Skin of body (tissue), 2 donors: Measurements from ENCODE around the gene PACS1. TPM values are rescaled to one million over a fixed set of nuclear protein-coding genes. Genes with fewer than 3 reads are reported as not detected.
"Not testable (repeated sequence)": the region's sequence is repeated elsewhere in the genome, so short reads cannot be mapped to it uniquely, and the experiment has no call there.

Source experiments
- DNase-seq: peaks from one replicate; lab custom pipeline; 2025; lab: John Stamatoyannopoulos, UW
- total RNA-seq: library from RNA; depleted of rRNA; stranded (reverse); fragments of >200 nt; gene quantifications from one replicate; pipeline ENCODE4 v1.2.3, GENCODE V29; 2014

PACS1 gene
- total RNA-seq, 1 donor from 2014 or later, result 31.0 TPM

- no peak for DNase-seq
These were observed 5.2 kb downstream of the PACS1 start for GRCh38 chr11:66075273-66075672.

GRCh38 chr11:66076561-66076960 lies 6.5 kb downstream of the PACS1 start:
- no peak for DNase-seq

DNA sequence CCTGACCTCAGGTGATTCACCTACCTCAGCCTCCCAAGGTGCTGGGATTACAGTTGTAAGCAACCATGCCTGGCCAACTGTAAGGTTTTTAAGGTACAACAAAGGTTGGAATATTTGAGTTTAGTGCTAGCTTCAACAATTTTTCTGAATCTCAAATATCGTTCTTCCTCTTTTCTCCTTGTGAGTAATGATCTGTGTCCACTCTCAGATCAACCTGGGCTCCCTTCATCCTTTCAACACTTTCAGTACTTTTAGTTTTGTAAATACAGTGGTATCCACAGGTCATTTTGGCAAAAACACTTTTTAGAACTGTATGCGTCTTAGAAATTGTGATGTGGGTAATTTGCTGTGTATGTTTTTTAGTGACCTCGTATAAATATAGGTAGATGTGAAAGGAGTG lies 7.9 kb downstream of the PACS1 start:
- DNase-seq, result no peak

- not testable (repeated sequence) for DNase-seq
These were observed 8.9 kb downstream of the PACS1 start for GRCh38 chr11:66078949-66079348.

GRCh38 chr11:66080055-66080817 lies 10.2 kb downstream of the PACS1 start:
- no peak for DNase-seq

DNA sequence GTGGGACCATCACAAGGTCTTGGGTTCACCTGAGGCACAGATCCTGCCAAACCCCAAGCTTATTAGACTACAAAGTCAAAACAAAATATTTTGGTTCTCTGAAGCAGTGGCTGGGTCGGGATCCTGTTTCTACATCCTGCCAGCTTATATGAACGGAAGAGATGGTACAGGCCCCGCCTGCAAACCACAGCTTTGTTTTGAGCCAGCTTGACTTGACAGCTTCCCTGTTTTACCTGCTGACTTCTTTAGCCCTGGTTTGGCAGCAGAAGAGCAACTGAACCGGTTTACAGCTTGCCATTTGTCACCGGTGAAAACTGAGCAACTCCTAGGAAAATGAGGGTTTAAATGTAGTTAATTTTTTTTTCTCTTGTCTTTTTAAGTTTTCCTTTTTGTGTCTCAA lies 11.4 kb downstream of the PACS1 start:
- peak; percentile 8 for DNase-seq

GRCh38 chr11:66082946-66083698 lies 13.1 kb downstream of the PACS1 start:
- DNase-seq, result no peak

- DNase-seq, result no peak
These were observed 13.7 kb downstream of the PACS1 start for GRCh38 chr11:66083767-66084166.

- DNase-seq, result no peak
These were observed 14.9 kb downstream of the PACS1 start for GRCh38 chr11:66084821-66085475.

GRCh38 chr11:66087148-66087908 lies 17.3 kb downstream of the PACS1 start:
- no peak for DNase-seq

DNA sequence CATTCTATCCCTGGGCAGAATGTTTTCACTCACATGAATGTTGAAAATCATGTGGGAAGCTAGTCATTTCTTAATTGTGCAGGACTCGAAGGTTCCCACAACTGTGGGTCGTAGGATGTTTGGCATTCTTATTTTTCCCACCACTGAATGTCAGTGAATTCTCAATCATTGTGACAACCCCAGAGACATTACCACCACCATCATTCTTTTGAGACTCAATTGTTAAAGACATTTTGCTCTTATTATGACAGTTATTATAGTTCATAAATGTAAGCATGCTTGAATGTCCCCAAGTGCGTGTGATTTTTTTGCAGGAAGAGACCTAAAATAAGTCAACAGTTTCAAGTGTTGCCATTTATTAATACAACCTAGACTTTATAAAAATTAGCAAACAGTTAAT lies 19.0 kb downstream of the PACS1 start:
- DNase-seq, result no peak

- no peak for DNase-seq
These were observed 20.2 kb downstream of the PACS1 start for GRCh38 chr11:66090288-66090687.

GRCh38 chr11:66092125-66092524 lies 22.1 kb downstream of the PACS1 start:
- not testable (repeated sequence) for DNase-seq

GRCh38 chr11:66099746-66100145 lies 29.7 kb downstream of the PACS1 start:
- DNase-seq, result not testable (repeated sequence)

DNA sequence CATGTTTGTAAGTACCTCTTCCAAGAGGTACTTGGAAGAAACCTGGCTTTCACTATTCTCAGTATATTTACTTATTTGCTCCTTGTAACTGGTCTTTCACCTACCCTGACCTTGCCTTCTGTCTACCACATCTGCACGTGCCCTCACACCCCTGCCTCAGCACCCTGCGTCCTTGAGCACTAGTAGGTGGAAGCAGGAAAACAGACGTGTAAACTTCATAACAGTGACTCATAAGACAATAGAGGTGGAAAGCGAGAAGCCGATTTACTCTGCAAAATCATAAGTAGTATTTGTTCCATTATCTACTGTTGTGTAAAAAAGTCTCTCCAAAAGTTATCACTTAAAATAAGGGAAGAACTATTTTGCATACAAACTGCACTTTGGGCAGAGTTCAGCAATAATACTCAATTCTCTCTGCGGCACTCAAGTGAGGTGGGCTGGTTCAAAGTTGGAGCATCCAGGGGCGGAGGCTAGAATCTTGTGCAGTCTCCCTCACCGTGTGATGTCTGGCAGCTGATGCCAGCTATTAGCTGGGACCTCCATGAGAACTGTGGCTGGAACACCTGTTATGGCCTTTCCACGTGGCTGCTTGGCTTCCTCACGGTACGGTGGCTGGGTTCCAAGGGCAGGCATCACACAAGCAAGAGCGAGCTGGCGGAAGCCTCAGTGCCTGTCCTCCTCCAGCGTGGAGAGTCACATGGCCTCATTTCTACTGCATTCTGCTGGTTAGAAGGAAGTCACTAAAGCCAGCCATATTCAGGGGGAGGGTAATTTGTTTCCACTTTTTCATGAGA lies 30.4 kb downstream of the PACS1 start:
- no peak for DNase-seq

- no peak for DNase-seq
These were observed 31.0 kb downstream of the PACS1 start for GRCh38 chr11:66101066-66101464.

- DNase-seq, result no peak
These were observed 34.1 kb downstream of the PACS1 start for GRCh38 chr11:66104057-66104638.

DNA sequence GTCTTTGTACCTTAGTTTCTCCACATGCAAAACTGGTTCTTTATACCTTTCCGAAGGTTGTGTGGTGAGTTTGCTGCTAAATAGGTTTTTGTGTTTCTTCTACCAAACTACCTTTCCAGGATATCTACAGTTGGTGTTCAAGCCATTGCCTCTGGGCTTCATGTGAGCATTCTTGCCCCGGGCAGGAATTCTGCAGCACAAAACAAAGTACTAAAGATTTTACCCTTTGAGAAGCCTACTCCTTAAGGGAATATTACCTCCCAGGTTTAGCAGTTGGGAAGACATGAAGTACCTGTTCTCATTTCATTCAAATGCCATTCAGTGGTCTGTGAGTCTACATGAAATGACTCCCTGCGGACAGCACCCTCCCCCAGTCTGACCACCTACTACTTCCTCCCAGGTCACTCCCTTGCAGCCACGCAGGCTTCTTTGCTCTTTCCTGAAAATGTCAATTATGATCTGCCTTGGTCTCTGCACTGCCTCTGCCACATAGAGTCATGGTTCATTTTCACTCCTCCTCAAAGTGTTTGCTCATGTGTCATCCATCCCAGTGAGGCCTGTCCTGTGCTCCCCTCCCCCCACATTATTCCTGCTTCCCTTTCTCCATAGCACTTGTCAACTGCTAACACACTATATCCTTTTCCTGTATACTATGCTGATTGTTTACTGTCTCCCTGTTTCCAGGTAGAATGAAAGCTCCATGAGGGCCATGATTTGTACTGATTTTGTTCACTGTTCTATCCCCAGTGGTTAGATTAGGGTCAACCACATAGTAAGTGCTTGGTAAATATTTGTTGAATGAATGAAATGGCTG lies 36.9 kb downstream of the PACS1 start:
- DNase-seq, result no peak
